Stimulated activated CD4-positive, alpha-beta T cell treated with anti-CD3 and anti-CD28 coated beads, TNF-alpha, amount 100 ng/mL, for 4 hours (primary cell): Measurements from ENCODE around the gene OGG1.
A peak's percentile ranks its signal among the peaks of the same experiment; 100 is the strongest.

ENCODE experiments used
- DNase-seq, 3 experiments: peaks; one replicate each; pipeline ENCODE4 v3.0.0-alpha.2; 2020; ENCODE audit warnings: low read depth in 3 of 3

The OGG1 gene

DNA sequence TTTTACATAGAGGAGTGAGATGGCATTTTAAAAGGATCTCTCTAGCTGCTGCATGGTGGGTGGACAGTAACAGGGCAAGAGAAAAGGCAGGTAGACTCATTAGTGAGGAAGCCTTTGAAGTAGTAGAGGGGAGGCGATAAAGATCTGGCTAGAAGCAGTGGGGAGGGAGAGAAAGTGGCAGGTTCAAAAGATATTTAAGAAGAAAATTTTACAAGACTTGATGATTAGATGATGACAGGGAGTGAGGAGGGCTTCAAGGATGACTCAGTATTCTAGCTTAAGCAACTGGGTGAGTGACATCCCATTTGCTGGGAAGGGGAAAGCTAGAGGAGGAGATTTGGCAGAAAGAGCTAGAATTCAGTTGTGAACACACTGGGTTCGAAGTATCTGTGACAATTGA, 22.0 kb upstream of the OGG1 start:
- no peak for DNase-seq

DNA sequence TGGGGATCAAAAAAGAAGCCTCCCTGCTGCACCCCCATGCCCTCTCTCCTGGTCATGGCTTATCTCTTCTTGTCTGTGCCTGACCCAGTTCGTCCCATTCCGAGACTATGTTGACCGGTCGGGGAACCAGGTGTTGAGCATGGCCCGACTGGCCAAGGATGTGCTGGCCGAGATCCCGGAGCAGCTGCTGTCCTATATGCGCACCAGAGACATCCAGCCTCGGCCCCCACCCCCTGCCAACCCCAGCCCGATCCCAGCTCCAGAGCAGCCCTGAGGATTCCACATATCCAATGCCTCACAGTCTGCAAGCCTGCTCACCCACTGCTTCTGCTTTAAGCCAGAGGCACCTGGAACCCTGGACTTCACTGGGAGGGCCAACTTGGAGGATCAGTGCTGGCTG, 20.3 kb upstream of the OGG1 start:
- no peak for DNase-seq

DNA sequence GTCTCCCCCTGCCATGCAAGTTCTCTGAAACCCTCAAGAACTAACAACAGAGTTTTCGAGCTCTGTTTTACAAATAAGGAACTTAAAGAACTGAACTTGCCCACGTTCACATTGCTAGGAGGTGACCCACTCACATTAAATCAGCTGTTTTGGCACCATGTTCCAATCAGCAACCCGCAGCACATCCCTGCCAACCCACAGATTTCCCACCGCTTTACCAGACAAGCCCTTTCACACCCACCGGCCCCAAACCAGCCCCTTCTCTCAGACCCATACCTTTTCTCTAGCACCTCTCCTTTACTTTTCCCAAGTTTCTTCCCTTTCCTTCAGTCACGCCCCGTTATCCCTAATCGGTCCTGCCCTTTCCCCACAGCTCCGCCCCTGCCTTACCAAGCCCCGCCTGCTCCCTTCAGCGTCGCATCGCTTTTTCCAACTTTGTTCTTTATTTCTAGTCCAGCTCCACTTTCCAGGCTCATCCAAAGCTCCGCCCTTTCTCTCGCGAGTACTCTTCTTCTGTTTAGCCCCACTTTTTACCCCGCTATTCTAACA, 19.0 kb upstream of the OGG1 start:
- no peak for DNase-seq

DNA sequence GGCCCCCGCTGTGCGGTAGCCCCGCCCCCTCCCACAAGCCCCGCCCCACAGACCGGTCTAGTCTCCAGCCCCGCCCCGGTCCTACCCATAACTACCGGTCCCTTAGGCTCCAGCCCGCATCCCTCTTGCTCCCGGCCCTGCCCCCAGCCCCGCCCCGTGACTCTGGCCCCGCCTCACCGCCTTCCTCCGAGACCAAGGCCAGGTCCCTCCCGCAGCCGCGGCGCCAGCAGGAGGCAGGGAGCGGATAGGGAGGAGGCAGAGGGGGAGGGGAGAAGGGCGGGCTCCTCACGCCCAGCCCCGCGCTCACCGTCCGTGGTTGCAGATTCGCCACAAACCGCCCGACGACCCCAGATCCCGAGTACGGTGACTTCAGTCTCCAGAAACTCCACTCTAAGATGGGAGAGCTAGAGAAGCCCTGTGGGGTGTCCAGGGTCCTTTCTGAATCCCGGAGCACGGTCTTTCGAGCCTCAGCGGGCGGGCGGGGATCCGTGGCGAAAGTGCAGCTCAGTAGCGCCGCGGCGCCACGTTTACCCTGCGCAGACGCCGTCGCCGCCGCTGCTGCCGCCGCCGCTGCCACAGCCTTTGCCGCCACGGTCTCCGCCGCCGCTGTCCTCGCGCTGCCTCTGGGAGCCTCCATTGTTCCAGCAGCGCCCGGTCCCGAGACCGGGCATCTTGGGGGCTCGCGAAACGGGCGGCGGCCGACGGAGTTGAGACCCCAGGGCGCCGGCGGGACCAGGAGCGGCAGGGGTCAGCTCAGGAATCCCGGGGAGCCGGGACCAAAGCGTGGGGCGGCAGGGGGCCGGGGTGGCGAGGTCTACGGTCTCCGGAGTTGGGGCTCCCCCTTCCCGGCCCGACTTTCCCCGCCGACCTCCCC, 18.3 kb upstream of the OGG1 start, which contains the start of gene BRPF1:
Gene BRPF1 (plus strand): TSS at position 530 of the 874 bp plus-strand sequence. CDS start 2,406 bp downstream, outside the sequence.
- peak; percentile 100 for DNase-seq

DNA sequence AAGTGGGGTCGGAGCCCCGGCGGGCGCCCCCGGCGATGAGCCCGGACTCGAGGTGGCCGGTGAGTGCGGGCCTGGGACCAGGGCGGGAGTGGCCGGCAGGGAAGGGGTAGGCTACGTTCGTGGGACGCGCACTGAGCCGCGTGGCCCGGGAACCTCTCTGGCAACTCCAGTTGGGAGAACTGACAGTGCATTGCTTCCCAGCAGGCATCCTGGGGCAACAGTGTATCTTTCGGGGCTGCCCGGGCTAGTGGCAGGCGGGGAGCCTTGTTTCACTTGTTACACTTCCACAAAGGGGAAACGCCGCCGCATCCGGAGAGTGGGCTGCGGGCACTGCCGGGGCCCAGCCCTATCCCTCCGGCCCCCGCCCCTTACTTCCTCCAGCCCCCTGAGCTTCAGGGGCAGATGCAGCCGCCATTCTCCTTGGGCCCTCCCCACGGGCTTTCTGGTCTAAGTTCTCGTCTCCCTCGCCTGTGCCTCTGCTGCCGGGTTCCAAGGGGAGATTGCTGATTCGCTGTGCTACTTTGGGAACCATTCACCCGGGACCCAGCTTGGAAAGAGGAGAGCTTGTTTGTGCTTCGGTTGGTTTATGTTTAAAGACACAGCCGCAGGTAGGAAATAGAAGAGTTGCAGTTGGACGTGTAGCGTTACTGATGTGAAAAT, 17.5 kb upstream of the OGG1 start:
- DNase-seq, result no peak

DNA sequence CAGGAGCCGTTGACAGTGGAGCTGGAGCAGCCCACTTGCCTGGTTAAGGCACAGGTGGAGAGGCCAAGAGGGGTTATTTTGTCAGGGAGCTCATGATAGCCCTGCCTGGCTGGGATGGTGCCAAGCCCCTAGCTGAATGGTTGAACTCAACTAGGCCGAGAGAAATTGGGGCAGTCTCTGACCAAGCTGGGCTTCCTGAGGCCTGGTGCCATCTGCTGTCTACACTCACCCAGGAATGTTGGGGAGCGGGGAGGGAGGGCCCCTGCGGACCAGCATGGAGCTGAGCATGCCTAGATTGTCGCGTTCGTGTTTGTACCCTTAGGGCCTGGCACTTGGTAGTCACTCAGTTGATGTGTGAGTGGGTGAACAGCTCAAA, 17.0 kb upstream of the OGG1 start:
- DNase-seq, result no peak

DNA sequence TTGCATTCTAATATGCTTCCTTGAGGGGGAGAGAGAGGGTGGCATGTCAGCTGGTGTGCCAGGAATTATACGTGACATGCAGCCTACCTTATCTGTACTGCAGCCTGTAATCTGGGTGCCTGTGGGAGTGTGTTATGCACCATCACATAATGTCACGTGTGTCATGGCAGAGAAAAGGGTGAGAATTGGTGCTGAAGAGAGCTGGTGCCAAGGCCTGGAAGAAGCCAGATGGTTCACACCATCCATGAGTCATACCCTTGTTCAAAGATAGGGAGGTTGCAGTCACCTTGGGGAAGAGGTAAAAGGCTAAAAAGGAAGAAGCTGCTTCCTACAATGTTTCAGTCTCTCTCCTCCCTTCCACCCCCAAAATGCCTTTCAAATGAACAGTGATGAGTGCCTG, 12.9 kb upstream of the OGG1 start:
- DNase-seq, result no peak

DNA sequence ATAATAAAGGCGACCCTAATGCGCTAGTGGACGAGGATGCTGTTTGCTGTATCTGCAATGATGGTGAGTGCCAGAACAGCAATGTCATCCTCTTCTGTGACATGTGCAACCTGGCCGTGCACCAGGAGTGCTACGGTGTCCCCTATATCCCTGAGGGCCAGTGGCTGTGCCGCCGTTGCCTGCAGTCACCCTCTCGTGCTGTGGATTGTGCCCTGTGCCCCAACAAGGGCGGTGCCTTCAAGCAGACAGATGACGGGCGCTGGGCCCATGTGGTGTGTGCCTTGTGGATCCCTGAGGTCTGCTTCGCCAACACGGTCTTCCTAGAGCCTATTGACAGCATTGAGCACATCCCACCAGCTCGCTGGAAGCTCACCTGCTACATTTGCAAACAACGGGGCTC, 10.6 kb upstream of the OGG1 start:
- DNase-seq, result no peak

DNA sequence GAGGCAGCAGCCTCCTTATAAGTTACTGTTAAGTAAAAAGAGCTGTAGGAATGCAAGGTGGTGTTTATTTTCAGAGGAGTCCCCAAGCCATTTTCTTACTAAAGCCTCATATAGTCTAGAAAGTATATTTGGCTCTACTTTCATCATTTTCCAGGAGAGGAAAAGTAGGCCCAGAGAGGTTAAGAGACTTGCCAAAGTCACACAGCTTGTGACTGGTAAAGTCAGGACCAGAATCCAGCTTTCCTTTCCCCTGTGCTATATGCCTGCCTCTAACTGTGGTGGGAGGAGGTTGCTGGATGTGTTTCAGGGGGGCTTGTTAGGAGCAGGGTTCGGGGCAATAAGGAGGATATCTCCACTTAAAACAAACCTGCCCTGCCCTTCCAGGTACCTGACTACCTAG, 7.2 kb upstream of the OGG1 start:
- no peak for DNase-seq

DNA sequence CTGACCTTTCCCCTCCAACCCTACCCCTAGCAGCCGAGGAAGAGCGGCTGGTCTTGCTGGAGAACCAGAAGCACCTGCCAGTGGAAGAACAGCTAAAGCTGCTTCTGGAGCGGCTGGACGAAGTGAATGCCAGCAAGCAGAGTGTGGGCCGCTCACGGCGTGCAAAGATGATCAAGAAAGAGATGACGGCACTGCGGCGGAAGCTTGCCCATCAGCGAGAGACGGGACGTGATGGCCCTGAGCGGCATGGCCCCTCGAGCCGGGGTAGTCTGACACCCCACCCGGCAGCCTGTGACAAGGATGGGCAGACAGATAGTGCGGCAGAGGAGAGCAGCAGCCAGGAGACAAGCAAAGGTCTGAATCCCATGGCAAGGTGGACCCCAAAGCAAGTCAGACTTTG, 6.2 kb upstream of the OGG1 start:
- no peak for DNase-seq

DNA sequence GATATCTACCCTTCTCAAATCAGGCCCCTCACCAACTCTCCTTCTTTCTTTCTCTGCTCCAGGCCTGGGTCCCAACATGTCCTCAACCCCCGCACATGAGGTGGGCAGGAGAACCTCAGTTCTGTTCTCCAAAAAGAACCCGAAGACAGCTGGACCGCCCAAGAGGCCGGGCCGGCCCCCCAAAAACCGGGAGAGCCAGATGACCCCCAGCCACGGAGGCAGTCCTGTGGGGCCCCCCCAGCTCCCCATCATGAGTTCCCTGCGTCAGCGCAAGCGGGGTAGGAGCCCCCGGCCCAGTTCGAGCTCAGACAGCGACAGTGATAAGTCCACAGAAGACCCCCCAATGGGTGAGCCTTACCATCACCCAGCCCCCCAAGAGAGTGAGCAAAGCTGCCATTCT, 5.6 kb upstream of the OGG1 start:
- DNase-seq, result no peak

DNA sequence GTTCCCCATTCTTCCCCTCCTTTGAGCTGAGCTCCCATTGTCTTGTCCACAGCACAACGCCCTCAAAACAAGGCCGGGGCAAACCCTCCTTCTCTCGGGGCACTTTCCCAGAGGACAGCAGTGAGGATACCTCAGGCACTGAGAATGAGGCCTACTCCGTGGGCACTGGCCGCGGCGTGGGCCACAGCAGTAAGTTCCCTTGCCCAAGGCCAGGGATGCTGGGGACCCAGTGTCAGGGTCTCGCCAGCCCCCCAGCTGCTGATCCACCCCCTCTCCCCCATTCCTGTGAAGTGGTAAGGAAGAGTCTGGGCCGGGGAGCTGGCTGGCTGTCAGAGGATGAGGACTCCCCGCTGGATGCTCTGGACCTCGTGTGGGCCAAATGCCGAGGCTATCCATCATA, 4.2 kb upstream of the OGG1 start:
- DNase-seq, result no peak

DNA sequence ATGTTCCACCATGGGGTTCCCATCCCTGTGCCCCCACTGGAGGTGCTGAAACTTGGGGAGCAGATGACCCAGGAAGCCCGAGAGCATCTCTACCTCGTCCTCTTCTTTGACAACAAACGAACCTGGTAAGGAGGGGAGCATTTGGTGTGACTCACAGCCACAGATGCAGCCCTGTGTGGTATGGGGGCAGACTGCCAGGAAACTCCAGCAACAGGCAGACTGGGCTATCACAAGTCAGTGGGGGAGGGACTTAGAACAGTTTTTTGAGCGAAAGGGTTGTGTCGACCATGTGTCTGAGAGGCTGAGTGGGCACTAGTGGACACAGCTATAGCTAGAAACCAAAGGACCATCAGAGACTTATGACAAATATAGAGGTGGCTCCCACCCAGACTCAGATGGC, 3.4 kb upstream of the OGG1 start:
- no peak for DNase-seq

DNA sequence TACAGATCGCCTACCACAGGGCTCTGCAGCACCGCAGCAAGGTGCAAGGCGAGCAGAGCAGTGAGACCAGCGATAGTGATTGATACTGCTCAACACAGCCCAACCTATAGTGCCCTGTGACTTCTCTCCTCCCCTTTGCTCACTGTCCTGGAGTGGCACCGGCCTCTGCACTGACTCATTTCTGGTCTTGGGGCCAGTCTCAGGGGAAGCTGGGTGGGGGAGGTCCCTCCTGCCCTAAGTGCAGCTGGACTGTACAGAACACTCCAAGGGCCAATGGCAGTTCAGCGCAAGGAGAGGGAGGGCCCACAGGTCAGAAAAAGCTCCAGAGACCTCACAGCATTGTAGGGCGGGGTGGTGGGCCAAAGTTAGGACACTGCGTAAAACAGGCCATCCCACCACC, 2.5 kb upstream of the OGG1 start:
- DNase-seq, result no peak

DNA sequence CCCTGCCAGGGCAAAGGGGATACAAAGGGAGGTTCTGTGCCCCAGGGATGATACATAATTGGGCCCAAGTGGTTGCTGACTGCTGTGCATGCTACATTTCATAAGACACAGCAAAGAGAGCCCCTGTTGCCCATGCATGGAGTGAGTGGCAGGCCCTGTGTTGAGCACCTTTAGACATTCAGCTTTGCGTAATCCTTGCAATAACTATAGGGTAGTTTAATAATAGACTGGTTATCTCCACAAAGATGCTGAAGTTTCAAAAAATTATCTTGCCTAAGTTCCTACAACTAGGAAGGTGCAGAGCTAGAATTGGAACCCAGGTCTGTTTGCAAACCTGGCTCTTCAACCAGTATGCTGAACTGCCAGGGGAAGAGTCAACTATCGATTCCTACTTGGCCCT, 1.7 kb upstream of the OGG1 start:
- DNase-seq, result no peak

DNA sequence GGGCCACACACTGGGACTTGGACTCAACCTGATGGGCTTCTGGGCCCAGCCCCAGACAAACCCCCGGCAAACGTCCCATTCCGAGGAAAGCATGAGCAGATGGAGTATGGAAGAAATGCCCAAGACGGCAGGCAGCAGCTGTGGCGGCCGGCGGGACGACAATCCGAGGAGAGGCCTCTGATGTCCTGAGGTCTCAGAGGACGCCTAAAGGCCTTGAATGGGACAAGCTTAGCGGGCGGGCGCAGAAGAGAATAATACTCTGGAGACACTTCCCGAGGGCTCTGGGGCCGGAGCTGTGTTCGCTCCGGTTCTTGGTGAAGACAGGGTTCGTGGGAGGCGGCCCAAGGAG, 482 bp upstream of the OGG1 start:
- DNase-seq, result no peak

DNA sequence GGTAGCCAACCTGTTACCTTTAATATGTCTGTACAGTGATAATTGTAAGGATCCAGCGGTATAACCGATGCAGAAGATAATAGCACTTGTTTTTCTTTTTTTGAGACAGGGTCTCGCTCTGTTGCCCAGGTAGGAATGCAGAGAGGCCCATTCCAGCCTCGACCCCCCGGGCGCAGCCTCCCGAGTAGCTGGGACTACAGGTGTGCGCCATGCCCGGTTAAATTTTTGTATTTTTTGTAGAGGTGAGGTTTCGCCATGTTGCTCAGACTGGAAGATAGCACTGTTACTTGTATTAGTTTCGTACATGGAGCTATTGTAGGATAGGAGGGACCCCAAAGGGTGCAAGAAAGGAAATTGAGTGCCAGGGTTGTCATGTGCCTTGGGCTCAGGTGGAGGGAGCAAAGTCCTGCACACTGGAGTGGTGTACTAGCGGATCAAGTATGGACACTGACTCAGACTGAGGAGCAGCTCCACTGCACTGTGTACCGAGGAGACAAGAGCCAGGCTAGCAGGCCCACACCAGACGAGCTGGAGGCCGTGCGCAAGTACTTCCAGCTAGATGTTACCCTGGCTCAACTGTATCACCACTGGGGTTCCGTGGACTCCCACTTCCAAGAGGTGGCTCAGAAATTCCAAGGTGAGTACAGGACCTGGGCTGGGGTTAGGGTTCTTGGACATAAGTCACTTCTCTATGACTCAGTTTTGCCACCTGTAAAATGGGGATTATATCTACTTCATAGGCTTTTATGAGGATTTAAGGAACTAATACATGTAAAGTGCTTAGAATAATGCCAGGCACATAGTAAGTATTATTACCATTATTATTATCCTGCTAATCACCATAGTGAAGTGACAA, 1.0 kb downstream of the OGG1 start:
- no peak for DNase-seq

DNA sequence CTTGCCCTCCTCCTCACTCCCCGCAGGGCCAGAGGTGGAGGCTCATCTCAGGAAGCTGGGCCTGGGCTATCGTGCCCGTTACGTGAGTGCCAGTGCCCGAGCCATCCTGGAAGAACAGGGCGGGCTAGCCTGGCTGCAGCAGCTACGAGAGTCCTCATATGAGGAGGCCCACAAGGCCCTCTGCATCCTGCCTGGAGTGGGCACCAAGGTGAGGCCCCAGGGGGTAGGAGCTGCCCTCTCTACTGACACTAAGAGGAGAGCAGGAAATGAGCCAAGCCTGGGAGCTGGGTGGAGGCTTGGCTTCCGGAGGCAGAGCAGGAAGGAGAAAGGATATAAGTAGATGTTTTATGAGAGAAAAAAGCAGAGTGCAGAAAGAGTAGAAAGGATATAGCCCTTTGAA, 4.9 kb downstream of the OGG1 start:
- DNase-seq, result no peak

DNA sequence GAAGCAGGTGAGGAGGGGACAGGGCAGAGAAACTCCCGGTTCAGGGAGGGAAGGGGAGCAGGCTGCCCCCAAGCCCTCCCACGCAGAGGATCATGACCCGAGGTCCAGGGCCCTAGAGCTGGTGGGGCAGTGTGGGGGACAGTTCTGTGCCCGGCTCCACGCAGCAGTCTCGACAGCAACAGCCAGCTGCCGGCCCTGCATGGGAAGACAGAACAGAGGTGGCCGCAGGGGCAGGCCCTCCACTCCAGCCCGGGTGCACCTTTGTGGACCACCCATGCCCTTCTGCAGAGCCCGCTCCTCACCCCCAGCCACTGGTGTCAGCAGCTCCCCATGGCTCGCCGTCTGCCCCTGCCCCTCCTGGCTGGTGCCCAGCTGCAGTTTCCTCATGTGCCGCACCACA, 7.7 kb downstream of the OGG1 start:
- no peak for DNase-seq

DNA sequence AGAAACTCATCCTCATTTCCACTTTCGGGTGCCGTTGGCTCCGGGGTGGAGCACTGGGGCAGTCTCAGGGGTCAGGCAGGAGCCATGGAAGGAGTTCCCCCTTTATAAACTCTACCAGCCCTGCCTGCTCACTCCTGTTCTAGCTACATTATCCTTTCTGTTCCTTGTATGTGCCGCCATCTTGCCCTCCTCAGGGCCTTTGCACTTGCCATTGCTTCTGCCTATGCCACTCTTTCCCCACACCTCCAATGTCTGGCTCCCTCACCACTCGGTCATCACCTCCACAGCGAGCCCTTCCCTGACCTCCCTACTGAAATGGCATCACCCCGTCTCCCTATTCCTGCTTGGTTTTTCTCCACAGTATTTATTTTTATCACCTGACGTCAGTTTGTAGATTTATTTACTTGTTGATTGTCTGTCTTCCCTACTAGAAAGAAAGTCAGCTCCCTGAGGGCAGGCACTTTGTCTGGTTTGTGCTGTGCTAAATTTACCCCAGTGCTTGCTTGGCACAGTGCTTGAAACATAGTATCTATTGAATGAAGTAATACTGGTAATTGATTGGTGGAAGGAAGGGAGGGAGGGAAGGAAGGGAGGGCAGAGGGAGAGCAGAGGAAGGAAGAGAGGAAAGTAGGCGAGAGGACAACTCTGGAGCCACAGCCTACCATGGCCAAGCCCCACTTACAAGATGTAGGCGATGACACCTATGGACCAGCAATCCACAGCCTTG, 11.2 kb downstream of the OGG1 start:
- DNase-seq, result no peak

DNA sequence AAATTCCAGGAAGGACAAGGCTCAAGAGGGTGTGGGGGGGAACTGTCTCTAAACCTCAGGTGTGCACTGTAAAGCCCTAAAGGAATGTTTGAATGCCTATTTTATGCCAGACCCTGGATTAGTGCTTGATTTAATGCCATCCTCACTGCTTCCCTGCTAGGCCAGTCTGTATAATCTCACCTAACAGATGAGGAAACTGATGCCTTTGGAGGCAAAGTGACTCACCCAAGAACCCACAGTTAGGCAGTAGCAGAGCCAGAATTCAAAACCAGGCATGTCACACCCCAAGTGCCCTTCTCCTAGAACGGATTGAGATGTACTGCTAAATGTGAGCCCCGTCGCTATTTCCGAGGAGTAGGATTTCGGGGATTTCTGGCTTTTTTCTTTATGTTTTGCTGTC, 12.2 kb downstream of the OGG1 start:
- no peak for DNase-seq

DNA sequence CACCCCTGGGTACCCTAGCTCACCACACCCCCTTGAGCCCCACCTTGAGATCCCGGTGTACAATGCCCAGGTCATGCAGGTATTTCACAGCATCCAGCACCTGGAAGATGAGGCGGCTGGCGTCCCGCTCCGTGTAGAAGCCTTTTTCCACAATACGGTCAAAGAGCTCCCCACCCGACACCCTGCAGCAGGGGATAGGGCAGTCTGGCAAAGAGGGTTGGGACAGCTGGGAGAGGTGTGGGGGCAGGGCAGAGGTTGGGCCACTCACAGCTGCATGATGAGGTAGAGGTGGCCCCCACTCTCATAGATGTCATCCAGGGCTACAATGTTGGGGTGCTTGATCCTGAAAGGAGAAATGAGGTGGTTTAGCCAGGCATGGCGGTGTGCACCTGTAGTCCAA, 13.1 kb downstream of the OGG1 start:
- DNase-seq, result no peak
